GM12878 (cell line): ENCODE measurements around the gene SEC14L6. TPM values are rescaled to one million over a fixed set of nuclear protein-coding genes. Genes with fewer than 3 reads are reported as not detected.

Experiments used
- ATAC-seq: fragments of 200-7000 bp; cut with Tn5 transposase; 3 replicates; pipeline ENCODE4 v1.9.1; 2020; ENCODE audit warnings: mild to moderate bottlenecking, moderate library complexity
- BruUV-seq: library from RNA; stranded (reverse); fragments of 400-500 nt; replicated peaks from 2 replicates; lab custom pipeline; 2021; lab: Mats Ljungman, UMichigan
- CTCF ChIA-PET: fragments of 300-600 bp; sonication (Branson Sonifier 250); formaldehyde crosslinking; extraction: SDS; loops from one replicate; lab custom pipeline; 2021; ENCODE audit warnings: inconsistent platforms; lab: Yijun Ruan, JAX
- POLR2A ChIA-PET: fragments of 350-600 bp; formaldehyde crosslinking; extraction: SDS; loops from one replicate; lab custom pipeline; 2021; ENCODE audit warnings: inconsistent platforms; lab: Charles Lee
- RAD21 ChIA-PET: fragments of 300-600 bp; sonication (Branson Sonifier 250); formaldehyde crosslinking; loops from one replicate; lab custom pipeline; 2023; ENCODE audit warnings: antibody characterized with exemption; ENCODE audit not compliant: unreplicated experiment; lab: Charles Lee
- SMC1A ChIA-PET: fragments of 300-600 bp; sonication (Branson Sonifier 250); formaldehyde crosslinking; loops from one replicate; lab custom pipeline; 2023; ENCODE audit not compliant: unreplicated experiment, uncharacterized antibody; lab: Charles Lee
- DNase-seq: peaks from one replicate; pipeline ENCODE4 v3.0.0-alpha.2; 2011; ENCODE audit warnings: low read depth, low spot score
- FAIRE-seq: peaks from 3 replicates; lab custom pipeline; 2011; peaks lifted over from hg19 to GRCh38; lab: Jason Lieb, UNC
- H2AFZ ChIP-seq: 2 replicates; pipeline ENCODE4 v1.6.0; 2011; ENCODE audit warnings: low read depth, low read length, control low read depth; ENCODE audit not compliant: control insufficient read depth
- H3K27ac ChIP-seq: 2 replicates; pipeline ENCODE4 v1.5.1; 2011; ENCODE audit warnings: control low read depth; ENCODE audit not compliant: control insufficient read depth, insufficient read depth
- H3K27me3 ChIP-seq, 2 experiments: replicated peaks in 1 of 2; 2 replicates each; pipeline versions ENCODE4 v1.6.0 to v1.6.1; 2011; ENCODE audit warnings: low read length in 1 of 2; ENCODE audit not compliant: control insufficient read depth in 2 of 2, insufficient read depth in 2 of 2
- H3K36me3 ChIP-seq, 2 experiments: 2 replicates each; pipeline ENCODE4 v1.5.1; 2011; ENCODE audit warnings: low read length in 1 of 2; ENCODE audit not compliant: control insufficient read depth in 2 of 2, insufficient read depth in 2 of 2
- H3K4me1 ChIP-seq: 2 replicates; pipeline ENCODE4 v1.6.1; 2011; ENCODE audit warnings: mild to moderate bottlenecking, low read length, moderate library complexity, mixed read lengths; ENCODE audit not compliant: control insufficient read depth, insufficient read depth
- H3K4me2 ChIP-seq: 2 replicates; pipeline ENCODE4 v1.6.0; 2011; ENCODE audit warnings: control low read depth; ENCODE audit not compliant: control insufficient read depth, insufficient read depth
- H3K4me3 ChIP-seq: fragments of 200-600 bp; sonication (generic); 2 replicates; pipeline ENCODE4 v1.5.1; 2016
- H3K79me2 ChIP-seq: 2 replicates; pipeline ENCODE4 v1.6.0; 2011; ENCODE audit warnings: low read length; ENCODE audit not compliant: control insufficient read depth, insufficient read depth
- H3K9ac ChIP-seq: 2 replicates; pipeline ENCODE4 v1.8.0; 2011; ENCODE audit warnings: low read length, control low read depth, mixed read lengths; ENCODE audit not compliant: control insufficient read depth, insufficient read depth
- H3K9me3 ChIP-seq: replicated peaks from 3 replicates; pipeline ENCODE4 v1.5.1; 2011; ENCODE audit warnings: mild to moderate bottlenecking, low read length; ENCODE audit not compliant: control insufficient read depth, insufficient read depth
- H4K20me1 ChIP-seq: 2 replicates; pipeline ENCODE4 v1.6.0; 2011; ENCODE audit not compliant: control insufficient read depth, insufficient read depth
- CEBPB ChIP-seq, 2 experiments: fragments of 150-350 bp in 1 of 2; IDR thresholded peaks; 2 replicates each; pipeline ENCODE4 v1.6.1; 2012 to 2014; ENCODE audit warnings: low read depth in 2 of 2, low read length in 2 of 2, borderline replicate concordance in 1 of 2, inconsistent platforms in 1 of 2
- HDAC2 ChIP-seq: fragments of 200-600 bp; sonication (generic); IDR thresholded peaks from 2 replicates; pipeline ENCODE4 v1.6.1; 2017
- MEF2A ChIP-seq: IDR thresholded peaks from 2 replicates; pipeline ENCODE4 v1.6.1; 2011; ENCODE audit warnings: low read depth, mild to moderate bottlenecking, low read length, moderate library complexity; ENCODE audit not compliant: insufficient read depth
- NFXL1 ChIP-seq: fragments of 450-650 bp; IDR thresholded peaks from 2 replicates; pipeline ENCODE4 v1.6.1; 2017; ENCODE audit warnings: antibody characterized with exemption, mild to moderate bottlenecking, borderline replicate concordance
- NRF1 ChIP-seq: conservative IDR thresholded peaks from 2 replicates; pipeline ENCODE4 v1.6.1; 2011; ENCODE audit warnings: mild to moderate bottlenecking, low read depth, low read length, improper control_type of control experiment
- TCF7 ChIP-seq: IDR thresholded peaks from 2 replicates; pipeline ENCODE4 v1.6.1; 2014; ENCODE audit warnings: antibody characterized with exemption, borderline replicate concordance
- WGBS: methylation state at CpG from one replicate; pipeline ENCODE4 v1.1.6; 2016; ENCODE audit warnings: low lambda C conversion rate; ENCODE audit not compliant: insufficient replicate concordance, insufficient coverage; ENCODE audit errors: missing lambda C conversion rate; 5-methylcytosine and 5-hydroxymethylcytosine counted together
- in situ Hi-C: fragments of 300-500 bp; cut with MboI; formaldehyde crosslinking; loops from 9 replicates; pipeline ENCODE4 v1.14.3; 2018; ENCODE audit warnings: mixed read lengths
- intact Hi-C: fragments of 100-400 bp; cut with micrococcal nuclease; formaldehyde crosslinking; loops from one replicate; pipeline ENCODE4 v1.14.2; 2022; ENCODE audit not compliant: unreplicated experiment
- polyA plus RNA-seq, 11 experiments: library from polyadenylated mRNA; depleted of rRNA in 4 of 11; unstranded in 6 of 11; stranded (reverse) in 5 of 11; fragments of >200 nt; fragmentation: Nextera tagmentation in 4 of 11; fragmentation: Illumina TruSeq in 1 of 11; extraction: Ambion mirVana in 4 of 11; extraction: Trizol in 1 of 11; gene quantifications; 1 replicate in 1 of 11; 2 replicates in 10 of 11; pipeline versions ENCODE4 v1.2.1 to v1.2.3, GENCODE V29; 2011 to 2016; ENCODE audit warnings: inconsistent platforms in 2 of 11, missing spikeins in 2 of 11, low read depth in 1 of 11
- total RNA-seq, 4 experiments: library from RNA; depleted of rRNA in 3 of 4; stranded (reverse); fragments of >200 nt in 3 of 4; fragmentation: Illumina TruSeq in 1 of 4; extraction: Trizol in 1 of 4; gene quantifications; 2 replicates each; pipeline versions ENCODE4 v1.2.1 to v1.2.3, GENCODE V29; 2013 to 2021

SEC14L6 gene
- total and polyA plus RNA-seq, 10 of the 15 experiments (the other 5 are each of a cell fraction or from before 2014, with no cell fraction given): not detected

DNA sequence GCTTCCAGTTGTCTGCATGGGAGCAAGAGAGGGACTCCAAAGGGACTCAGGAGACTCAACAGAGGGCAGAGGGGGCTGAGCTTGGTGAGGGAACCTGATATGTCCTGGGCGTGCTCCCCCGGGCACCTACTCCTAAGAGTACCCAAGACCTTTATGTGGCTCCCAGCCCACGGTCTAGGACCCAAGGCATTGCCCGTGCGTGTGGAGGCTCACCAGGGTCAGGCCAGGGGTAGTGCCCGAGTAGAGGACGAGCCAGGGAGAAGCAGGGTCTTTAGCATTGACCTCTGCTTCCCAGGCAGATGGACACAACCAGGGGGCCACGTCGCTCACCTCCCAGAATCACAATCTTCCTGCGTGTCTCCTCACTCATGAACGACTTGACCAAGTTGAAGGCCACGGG, 54.4 kb downstream of the SEC14L6 start:
- ChIA-PET RAD21 (no interaction called here), SMC1A (interaction anchor here (1.2 kb wide), 1 partner anchor 14 kb away, joined by 3 read pairs; no protein-coding TSS in a partner anchor), CTCF (no interaction called here), POLR2A (no interaction called here)
- Histone ChIP-seq H3K4me2 (no peak overlapping the region), H2AFZ (no peak overlapping the region), H3K36me3 (no peaks in the 10 kb centered on the region), H4K20me1 (no peaks in the 10 kb centered on the region), H3K4me1 (no peaks in the 10 kb centered on the region), H3K27me3 (no peaks in the 10 kb centered on the region; a peak in 2 of 4 replicates), H3K9ac (no peak overlapping the region), H3K27ac (no peak overlapping the region), H3K9me3 (no peaks in the 10 kb centered on the region), H3K79me2 (no peaks in the 10 kb centered on the region), H3K4me3 (no peak overlapping the region)
- FAIRE-seq (no peak), ATAC-seq (no peak), DNase-seq (no peak)
- intact Hi-C loops (no loop called here), in situ Hi-C loops (no loop called here)
- 41% methylated on average over 12 of the region's 12 CpGs for WGBS
- TF ChIP-seq HDAC2: no peak
- no peak for TF ChIP-seq CEBPB (IDR thresholded peaks at IDR 0.05; ENCODE audit: borderline replicate concordance in 1 of 2, low read depth in 2 of 2, low read length in 2 of 2)
- BruUV-seq: no TSS peak

DNA sequence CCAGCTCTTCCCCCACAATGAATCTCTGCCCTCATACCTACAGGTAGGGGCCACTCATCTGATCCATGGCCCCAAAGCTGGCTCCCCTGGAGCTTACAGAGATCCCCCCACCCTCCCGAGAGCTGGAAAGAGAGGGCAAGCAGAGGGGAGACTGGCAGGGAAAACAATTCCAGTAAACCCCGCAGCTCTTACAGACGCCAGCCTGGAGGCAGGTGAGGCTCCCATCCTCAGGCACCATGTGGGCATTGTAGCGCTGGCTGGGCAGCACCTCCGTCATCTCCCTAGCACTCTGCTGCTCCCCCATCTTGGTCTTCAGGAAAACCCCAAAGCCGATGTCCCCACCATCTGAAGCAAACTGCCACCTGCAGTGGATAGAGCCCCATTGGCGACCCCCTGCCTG, 55.2 kb downstream of the SEC14L6 start:
- POLR2A ChIA-PET: interaction anchor here (0.6 kb wide), 1 partner anchor 160 kb away, joined by 3 read pairs; no protein-coding TSS in a partner anchor
- no peak overlapping the region for H3K4me3 ChIP-seq
- no peaks in the 10 kb centered on the region for H3K36me3 ChIP-seq
- RAD21 ChIA-PET: interaction anchor here (1.1 kb wide), 1 partner anchor 203 kb away, joined by 3 read pairs; no protein-coding TSS in a partner anchor
- no peaks in the 10 kb centered on the region; a peak in 2 of 4 replicates for H3K27me3 ChIP-seq
- BruUV-seq: no TSS peak
- FAIRE-seq (no peak), DNase-seq (no peak), ATAC-seq (no peak)
- no peak overlapping the region for H3K9ac ChIP-seq
- CTCF ChIA-PET: interaction anchor here (1.2 to 2.0 kb wide), 3 partner anchors 19 to 104 kb away, joined by 3 to 9 read pairs (median 3); partner anchors contain the start of gene RNF215
- no peak overlapping the region for H3K4me2 ChIP-seq
- SMC1A ChIA-PET: interaction anchor here (1.2 kb wide), 1 partner anchor 13 kb away, joined by 3 read pairs; no protein-coding TSS in a partner anchor
- in situ Hi-C loops: no loop called here
- no peaks in the 10 kb centered on the region for H4K20me1 ChIP-seq
- no peak for TF ChIP-seq MEF2A
- no peak for TF ChIP-seq NRF1
- TF ChIP-seq NFXL1: no peak
- no peak for TF ChIP-seq TCF7
- H3K79me2 ChIP-seq: no peaks in the 10 kb centered on the region
- H2AFZ ChIP-seq: no peak overlapping the region
- H3K9me3 ChIP-seq: no peaks in the 10 kb centered on the region
- 29% methylated on average over 5 of the region's 7 CpGs for WGBS
- no peaks in the 10 kb centered on the region for H3K4me1 ChIP-seq
- intact Hi-C loops: no loop called here
- no peak overlapping the region for H3K27ac ChIP-seq
